GM12878 (cell line): ENCODE data around the gene KIAA1191. TPM values are rescaled to one million over a fixed set of nuclear protein-coding genes. Genes with fewer than 3 reads are reported as not detected.

Source experiments
- ATAC-seq: fragments of 200-7000 bp; cut with Tn5 transposase; 3 replicates; pipeline ENCODE4 v1.9.1; 2020; ENCODE audit warnings: mild to moderate bottlenecking, moderate library complexity
- BruUV-seq: library from RNA; stranded (reverse); fragments of 400-500 nt; replicated peaks from 2 replicates; lab custom pipeline; 2021; lab: Mats Ljungman, UMichigan
- CTCF ChIA-PET: fragments of 300-600 bp; sonication (Branson Sonifier 250); formaldehyde crosslinking; extraction: SDS; loops from one replicate; lab custom pipeline; 2021; ENCODE audit warnings: inconsistent platforms; lab: Yijun Ruan, JAX
- POLR2A ChIA-PET: fragments of 350-600 bp; formaldehyde crosslinking; extraction: SDS; loops from one replicate; lab custom pipeline; 2021; ENCODE audit warnings: inconsistent platforms; lab: Charles Lee
- RAD21 ChIA-PET: fragments of 300-600 bp; sonication (Branson Sonifier 250); formaldehyde crosslinking; loops from one replicate; lab custom pipeline; 2023; ENCODE audit warnings: antibody characterized with exemption; ENCODE audit not compliant: unreplicated experiment; lab: Charles Lee
- SMC1A ChIA-PET: fragments of 300-600 bp; sonication (Branson Sonifier 250); formaldehyde crosslinking; loops from one replicate; lab custom pipeline; 2023; ENCODE audit not compliant: unreplicated experiment, uncharacterized antibody; lab: Charles Lee
- DNase-seq: peaks from one replicate; pipeline ENCODE4 v3.0.0-alpha.2; 2011; ENCODE audit warnings: low read depth, low spot score
- FAIRE-seq: peaks from 3 replicates; lab custom pipeline; 2011; peaks lifted over from hg19 to GRCh38; lab: Jason Lieb, UNC
- H2AFZ ChIP-seq: 2 replicates; pipeline ENCODE4 v1.6.0; 2011; ENCODE audit warnings: low read depth, low read length, control low read depth; ENCODE audit not compliant: control insufficient read depth
- H3K27ac ChIP-seq: 2 replicates; pipeline ENCODE4 v1.5.1; 2011; ENCODE audit warnings: control low read depth; ENCODE audit not compliant: control insufficient read depth, insufficient read depth
- H3K27me3 ChIP-seq, 2 experiments: replicated peaks in 1 of 2; 2 replicates each; pipeline versions ENCODE4 v1.6.0 to v1.6.1; 2011; ENCODE audit warnings: low read length in 1 of 2; ENCODE audit not compliant: control insufficient read depth in 2 of 2, insufficient read depth in 2 of 2
- H3K36me3 ChIP-seq, 2 experiments: 2 replicates each; pipeline ENCODE4 v1.5.1; 2011; ENCODE audit warnings: low read length in 1 of 2; ENCODE audit not compliant: control insufficient read depth in 2 of 2, insufficient read depth in 2 of 2
- H3K4me1 ChIP-seq: 2 replicates; pipeline ENCODE4 v1.6.1; 2011; ENCODE audit warnings: mild to moderate bottlenecking, low read length, moderate library complexity, mixed read lengths; ENCODE audit not compliant: control insufficient read depth, insufficient read depth
- H3K4me2 ChIP-seq: 2 replicates; pipeline ENCODE4 v1.6.0; 2011; ENCODE audit warnings: control low read depth; ENCODE audit not compliant: control insufficient read depth, insufficient read depth
- H3K4me3 ChIP-seq: fragments of 200-600 bp; sonication (generic); 2 replicates; pipeline ENCODE4 v1.5.1; 2016
- H3K79me2 ChIP-seq: 2 replicates; pipeline ENCODE4 v1.6.0; 2011; ENCODE audit warnings: low read length; ENCODE audit not compliant: control insufficient read depth, insufficient read depth
- H3K9ac ChIP-seq: 2 replicates; pipeline ENCODE4 v1.8.0; 2011; ENCODE audit warnings: low read length, control low read depth, mixed read lengths; ENCODE audit not compliant: control insufficient read depth, insufficient read depth
- H3K9me3 ChIP-seq: replicated peaks from 3 replicates; pipeline ENCODE4 v1.5.1; 2011; ENCODE audit warnings: mild to moderate bottlenecking, low read length; ENCODE audit not compliant: control insufficient read depth, insufficient read depth
- H4K20me1 ChIP-seq: 2 replicates; pipeline ENCODE4 v1.6.0; 2011; ENCODE audit not compliant: control insufficient read depth, insufficient read depth
- BACH1 ChIP-seq: fragments of 450-650 bp; IDR thresholded peaks from 2 replicates; pipeline ENCODE4 v1.6.1; 2017; ENCODE audit warnings: mild to moderate bottlenecking, borderline replicate concordance
- CHD2 ChIP-seq: IDR thresholded peaks from 2 replicates; pipeline ENCODE4 v1.6.1; 2011; ENCODE audit warnings: low read depth, low read length, improper control_type of control experiment, borderline replicate concordance
- HCFC1 ChIP-seq: fragments of 150-350 bp; IDR thresholded peaks from 2 replicates; pipeline ENCODE4 v1.6.1; 2014; ENCODE audit warnings: low read length
- PML ChIP-seq: IDR thresholded peaks from 2 replicates; pipeline ENCODE4 v1.6.1; 2012; ENCODE audit warnings: low read length, inconsistent platforms
- STAT1 ChIP-seq: fragments of 450-650 bp; conservative IDR thresholded peaks from 2 replicates; pipeline ENCODE4 v1.6.1; 2014; ENCODE audit warnings: antibody characterized with exemption, mild to moderate bottlenecking
- TAF1 ChIP-seq: IDR thresholded peaks from 2 replicates; pipeline ENCODE4 v1.6.1; 2011; ENCODE audit warnings: mild to moderate bottlenecking, low read depth, low read length, borderline replicate concordance
- YY1 ChIP-seq: IDR thresholded peaks from 2 replicates; pipeline ENCODE4 v1.6.1; 2011; ENCODE audit warnings: low read depth, mild to moderate bottlenecking, low read length
- WGBS: methylation state at CpG from one replicate; pipeline ENCODE4 v1.1.6; 2016; ENCODE audit warnings: low lambda C conversion rate; ENCODE audit not compliant: insufficient replicate concordance, insufficient coverage; ENCODE audit errors: missing lambda C conversion rate; 5-methylcytosine and 5-hydroxymethylcytosine counted together
- in situ Hi-C: fragments of 300-500 bp; cut with MboI; formaldehyde crosslinking; loops from 9 replicates; pipeline ENCODE4 v1.14.3; 2018; ENCODE audit warnings: mixed read lengths
- intact Hi-C: fragments of 100-400 bp; cut with micrococcal nuclease; formaldehyde crosslinking; loops from one replicate; pipeline ENCODE4 v1.14.2; 2022; ENCODE audit not compliant: unreplicated experiment
- polyA plus RNA-seq, 11 experiments: library from polyadenylated mRNA; depleted of rRNA in 4 of 11; unstranded in 6 of 11; stranded (reverse) in 5 of 11; fragments of >200 nt; fragmentation: Nextera tagmentation in 4 of 11; fragmentation: Illumina TruSeq in 1 of 11; extraction: Ambion mirVana in 4 of 11; extraction: Trizol in 1 of 11; gene quantifications; 1 replicate in 1 of 11; 2 replicates in 10 of 11; pipeline versions ENCODE4 v1.2.1 to v1.2.3, GENCODE V29; 2011 to 2016; ENCODE audit warnings: inconsistent platforms in 2 of 11, missing spikeins in 2 of 11, low read depth in 1 of 11
- total RNA-seq, 4 experiments: library from RNA; depleted of rRNA in 3 of 4; stranded (reverse); fragments of >200 nt in 3 of 4; fragmentation: Illumina TruSeq in 1 of 4; extraction: Trizol in 1 of 4; gene quantifications; 2 replicates each; pipeline versions ENCODE4 v1.2.1 to v1.2.3, GENCODE V29; 2013 to 2021
- TF ChIP-seq, protein P1 (sequence below): fragments of 450-650 bp; IDR thresholded peaks from 2 replicates; pipeline ENCODE4 v1.6.1; 2016; ENCODE audit warnings: mild to moderate bottlenecking, moderate library complexity, borderline replicate concordance
- TF ChIP-seq, protein P2 (sequence below): IDR thresholded peaks from 2 replicates; pipeline ENCODE4 v1.6.1; 2012; ENCODE audit warnings: low read depth, low read length, improper control_type of control experiment
- TF ChIP-seq, protein P3 (sequence below): fragments of 450-650 bp; IDR thresholded peaks from 2 replicates; pipeline ENCODE4 v1.6.1; 2017; ENCODE audit warnings: mild to moderate bottlenecking, moderate library complexity

KIAA1191 gene
- total and polyA plus RNA-seq, 10 of the 15 experiments (the other 5 are each of a cell fraction or from before 2014, with no cell fraction given): 14.9 to 58.2 (median 31.8) TPM

DNA sequence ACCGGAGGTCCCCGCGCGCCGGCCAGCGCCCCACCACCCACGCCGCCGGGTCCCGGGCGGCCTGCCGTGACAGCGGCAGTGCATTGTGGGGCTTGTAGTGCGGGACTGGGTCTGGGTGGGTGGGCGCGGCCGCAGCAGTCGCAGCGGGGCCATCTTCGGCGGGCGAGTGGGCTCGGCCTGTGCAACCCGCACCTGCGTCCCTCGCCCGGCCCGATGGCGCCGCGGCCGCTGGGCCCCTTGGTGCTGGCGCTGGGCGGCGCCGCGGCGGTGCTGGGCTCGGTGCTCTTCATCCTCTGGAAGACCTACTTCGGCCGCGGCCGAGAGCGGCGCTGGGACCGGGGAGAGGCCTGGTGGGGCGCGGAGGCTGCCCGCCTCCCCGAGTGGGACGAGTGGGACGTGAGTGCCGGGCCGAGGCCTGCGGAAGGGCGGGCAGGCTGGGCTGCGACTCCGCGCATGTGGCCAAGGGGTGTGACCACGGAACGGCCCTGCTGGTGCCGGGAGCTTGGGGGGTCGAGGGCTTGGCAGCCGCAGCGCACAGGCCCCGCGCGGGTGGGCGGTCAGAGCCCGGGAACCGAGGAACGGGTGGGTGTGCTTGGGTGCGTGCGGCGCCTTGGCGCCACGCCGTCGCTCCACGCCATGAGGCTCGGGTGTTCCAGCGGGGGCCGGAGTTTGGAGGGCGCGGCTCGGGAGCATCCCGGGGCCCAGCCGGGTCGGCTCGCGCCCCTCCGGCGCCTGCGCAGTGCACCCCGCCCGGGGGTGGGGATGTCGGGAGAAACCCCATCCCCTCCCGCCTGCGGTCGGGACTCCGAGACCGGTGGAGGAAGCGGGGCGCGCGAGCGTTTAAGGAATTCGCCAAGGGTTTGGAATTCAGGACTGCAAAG, 4.0 kb upstream of the KIAA1191 start, which contains the start of gene ARL10:
TSS of gene ARL10 (plus strand) at position 137 of the 881 bp plus-strand sequence. CDS start at position 214, 77 bp downstream.
- peak within 1 kb of the TSS; percentile 91 for H3K4me3 ChIP-seq
- 10% methylated on average over 89 of the region's 108 CpGs for WGBS
- BruUV-seq: no TSS peak
- intact Hi-C loops (loop anchor here (1.0 kb wide), 1 partner anchor 23 kb away; the partner anchor contains the start of genes HIGD2A and NOP16), in situ Hi-C loops (no loop called here)
- FAIRE-seq (no peak), ATAC-seq (peak; percentile 52), DNase-seq (no peak)
- H4K20me1 ChIP-seq: no peaks in the 10 kb centered on the region
- ChIA-PET POLR2A (no interaction called here), RAD21 (no interaction called here), CTCF (no interaction called here), SMC1A (no interaction called here)
- H3K27me3 ChIP-seq: no peaks in the 10 kb centered on the region
- no peaks in the 10 kb centered on the region; the same call in 1 of the 2 replicates for H3K4me1 ChIP-seq
- peak within 1 kb of the TSS; percentile 92 for H2AFZ ChIP-seq
- no peaks in the 10 kb centered on the region for H3K36me3 ChIP-seq
- H3K79me2 ChIP-seq: peaks cover 10% of the 10 kb centered on the region
- H3K9ac ChIP-seq: peak within 1 kb of the TSS; percentile 71
- no peaks in the 10 kb centered on the region for H3K9me3 ChIP-seq
- no peak within 1 kb of the TSS for H3K27ac ChIP-seq
- peak within 1 kb of the TSS; percentile 98 for H3K4me2 ChIP-seq
- 0 out of 2 replicates have a peak, but pooled peaks have one; percentile 22 for TF ChIP-seq TAF1
- no peak for TF ChIP-seq PML
- peak; percentile 69; the same call in 1 of the 2 replicates for TF ChIP-seq BACH1
- TF ChIP-seq YY1: peak; percentile 82
- TF ChIP-seq, protein P1, sequence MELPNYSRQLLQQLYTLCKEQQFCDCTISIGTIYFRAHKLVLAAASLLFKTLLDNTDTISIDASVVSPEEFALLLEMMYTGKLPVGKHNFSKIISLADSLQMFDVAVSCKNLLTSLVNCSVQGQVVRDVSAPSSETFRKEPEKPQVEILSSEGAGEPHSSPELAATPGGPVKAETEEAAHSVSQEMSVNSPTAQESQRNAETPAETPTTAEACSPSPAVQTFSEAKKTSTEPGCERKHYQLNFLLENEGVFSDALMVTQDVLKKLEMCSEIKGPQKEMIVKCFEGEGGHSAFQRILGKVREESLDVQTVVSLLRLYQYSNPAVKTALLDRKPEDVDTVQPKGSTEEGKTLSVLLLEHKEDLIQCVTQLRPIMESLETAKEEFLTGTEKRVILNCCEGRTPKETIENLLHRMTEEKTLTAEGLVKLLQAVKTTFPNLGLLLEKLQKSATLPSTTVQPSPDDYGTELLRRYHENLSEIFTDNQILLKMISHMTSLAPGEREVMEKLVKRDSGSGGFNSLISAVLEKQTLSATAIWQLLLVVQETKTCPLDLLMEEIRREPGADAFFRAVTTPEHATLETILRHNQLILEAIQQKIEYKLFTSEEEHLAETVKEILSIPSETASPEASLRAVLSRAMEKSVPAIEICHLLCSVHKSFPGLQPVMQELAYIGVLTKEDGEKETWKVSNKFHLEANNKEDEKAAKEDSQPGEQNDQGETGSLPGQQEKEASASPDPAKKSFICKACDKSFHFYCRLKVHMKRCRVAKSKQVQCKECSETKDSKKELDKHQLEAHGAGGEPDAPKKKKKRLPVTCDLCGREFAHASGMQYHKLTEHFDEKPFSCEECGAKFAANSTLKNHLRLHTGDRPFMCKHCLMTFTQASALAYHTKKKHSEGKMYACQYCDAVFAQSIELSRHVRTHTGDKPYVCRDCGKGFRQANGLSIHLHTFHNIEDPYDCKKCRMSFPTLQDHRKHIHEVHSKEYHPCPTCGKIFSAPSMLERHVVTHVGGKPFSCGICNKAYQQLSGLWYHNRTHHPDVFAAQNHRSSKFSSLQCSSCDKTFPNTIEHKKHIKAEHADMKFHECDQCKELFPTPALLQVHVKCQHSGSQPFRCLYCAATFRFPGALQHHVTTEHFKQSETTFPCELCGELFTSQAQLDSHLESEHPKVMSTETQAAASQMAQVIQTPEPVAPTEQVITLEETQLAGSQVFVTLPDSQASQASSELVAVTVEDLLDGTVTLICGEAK: no peak
- TF ChIP-seq, protein P2, sequence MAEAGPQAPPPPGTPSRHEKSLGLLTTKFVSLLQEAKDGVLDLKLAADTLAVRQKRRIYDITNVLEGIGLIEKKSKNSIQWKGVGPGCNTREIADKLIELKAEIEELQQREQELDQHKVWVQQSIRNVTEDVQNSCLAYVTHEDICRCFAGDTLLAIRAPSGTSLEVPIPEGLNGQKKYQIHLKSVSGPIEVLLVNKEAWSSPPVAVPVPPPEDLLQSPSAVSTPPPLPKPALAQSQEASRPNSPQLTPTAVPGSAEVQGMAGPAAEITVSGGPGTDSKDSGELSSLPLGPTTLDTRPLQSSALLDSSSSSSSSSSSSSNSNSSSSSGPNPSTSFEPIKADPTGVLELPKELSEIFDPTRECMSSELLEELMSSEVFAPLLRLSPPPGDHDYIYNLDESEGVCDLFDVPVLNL: no peak
- TF ChIP-seq, protein P3, sequence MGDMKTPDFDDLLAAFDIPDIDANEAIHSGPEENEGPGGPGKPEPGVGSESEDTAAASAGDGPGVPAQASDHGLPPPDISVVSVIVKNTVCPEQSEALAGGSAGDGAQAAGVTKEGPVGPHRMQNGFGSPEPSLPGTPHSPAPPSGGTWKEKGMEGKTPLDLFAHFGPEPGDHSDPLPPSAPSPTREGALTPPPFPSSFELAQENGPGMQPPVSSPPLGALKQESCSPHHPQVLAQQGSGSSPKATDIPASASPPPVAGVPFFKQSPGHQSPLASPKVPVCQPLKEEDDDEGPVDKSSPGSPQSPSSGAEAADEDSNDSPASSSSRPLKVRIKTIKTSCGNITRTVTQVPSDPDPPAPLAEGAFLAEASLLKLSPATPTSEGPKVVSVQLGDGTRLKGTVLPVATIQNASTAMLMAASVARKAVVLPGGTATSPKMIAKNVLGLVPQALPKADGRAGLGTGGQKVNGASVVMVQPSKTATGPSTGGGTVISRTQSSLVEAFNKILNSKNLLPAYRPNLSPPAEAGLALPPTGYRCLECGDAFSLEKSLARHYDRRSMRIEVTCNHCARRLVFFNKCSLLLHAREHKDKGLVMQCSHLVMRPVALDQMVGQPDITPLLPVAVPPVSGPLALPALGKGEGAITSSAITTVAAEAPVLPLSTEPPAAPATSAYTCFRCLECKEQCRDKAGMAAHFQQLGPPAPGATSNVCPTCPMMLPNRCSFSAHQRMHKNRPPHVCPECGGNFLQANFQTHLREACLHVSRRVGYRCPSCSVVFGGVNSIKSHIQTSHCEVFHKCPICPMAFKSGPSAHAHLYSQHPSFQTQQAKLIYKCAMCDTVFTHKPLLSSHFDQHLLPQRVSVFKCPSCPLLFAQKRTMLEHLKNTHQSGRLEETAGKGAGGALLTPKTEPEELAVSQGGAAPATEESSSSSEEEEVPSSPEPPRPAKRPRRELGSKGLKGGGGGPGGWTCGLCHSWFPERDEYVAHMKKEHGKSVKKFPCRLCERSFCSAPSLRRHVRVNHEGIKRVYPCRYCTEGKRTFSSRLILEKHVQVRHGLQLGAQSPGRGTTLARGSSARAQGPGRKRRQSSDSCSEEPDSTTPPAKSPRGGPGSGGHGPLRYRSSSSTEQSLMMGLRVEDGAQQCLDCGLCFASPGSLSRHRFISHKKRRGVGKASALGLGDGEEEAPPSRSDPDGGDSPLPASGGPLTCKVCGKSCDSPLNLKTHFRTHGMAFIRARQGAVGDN: peak; percentile 84; the same call in 1 of the 2 replicates
- TF ChIP-seq HCFC1: peak; percentile 78
- TF ChIP-seq STAT1: 0 out of 2 replicates have a peak, but pooled peaks have one; percentile 37
- 0 out of 2 replicates have a peak, but pooled peaks have one; percentile 11 for TF ChIP-seq CHD2
